GM23338 (cell line): ENCODE results near the gene TNNT3. TPM values are rescaled to one million over a fixed set of nuclear protein-coding genes. Genes with fewer than 3 reads are reported as not detected.

Experiments
- ATAC-seq: fragments of 200-7000 bp; cut with Tn5 transposase; 3 replicates; pipeline ENCODE4 v1.9.1; 2020
- DNase-seq: peaks from one replicate; pipeline ENCODE4 v3.0.0-alpha.2; 2015; ENCODE audit warnings: low spot score
- H2AFZ ChIP-seq: fragments of 200-600 bp; sonication (generic); 2 replicates; pipeline ENCODE4 v1.8.0; 2016; ENCODE audit warnings: antibody characterized with exemption, mild to moderate bottlenecking, moderate library complexity
- H3F3A ChIP-seq: fragments of 200-600 bp; sonication (generic); replicated peaks from 2 replicates; pipeline ENCODE4 v1.8.0; 2017; ENCODE audit warnings: antibody characterized with exemption, mixed run types, low read depth
- H3K27ac ChIP-seq: fragments of 200-600 bp; sonication (generic); 2 replicates; pipeline ENCODE4 v1.6.1; 2016; ENCODE audit warnings: low read depth
- H3K27me3 ChIP-seq: fragments of 200-600 bp; sonication (generic); 2 replicates; pipeline ENCODE4 v1.8.0; 2016; ENCODE audit warnings: mild to moderate bottlenecking, mixed run types, moderate library complexity; ENCODE audit not compliant: insufficient read depth
- H3K36me3 ChIP-seq: fragments of 200-600 bp; sonication (generic); 2 replicates; pipeline ENCODE4 v1.8.0; 2016; ENCODE audit warnings: mild to moderate bottlenecking; ENCODE audit not compliant: insufficient read depth
- H3K4me1 ChIP-seq: fragments of 200-600 bp; sonication (generic); 2 replicates; pipeline ENCODE4 v1.8.0; 2016; ENCODE audit warnings: mild to moderate bottlenecking, moderate library complexity; ENCODE audit not compliant: insufficient read depth
- H3K4me2 ChIP-seq: fragments of 200-600 bp; sonication (generic); 2 replicates; pipeline ENCODE4 v1.7.1; 2017; ENCODE audit warnings: mixed run types
- H3K4me3 ChIP-seq: fragments of 200-600 bp; sonication (generic); 2 replicates; pipeline ENCODE4 v1.6.1; 2016; ENCODE audit warnings: mixed run types
- H3K79me2 ChIP-seq: fragments of 200-600 bp; sonication (generic); replicated peaks from 2 replicates; pipeline ENCODE4 v1.8.0; 2017; ENCODE audit warnings: mild to moderate bottlenecking; ENCODE audit not compliant: insufficient read depth
- H3K9me2 ChIP-seq: fragments of 200-600 bp; sonication (generic); 2 replicates; pipeline ENCODE4 v1.8.0; 2017; ENCODE audit not compliant: insufficient read depth
- H4K20me1 ChIP-seq: fragments of 200-600 bp; sonication (generic); replicated peaks from 2 replicates; pipeline ENCODE4 v1.8.0; 2017; ENCODE audit warnings: mild to moderate bottlenecking; ENCODE audit not compliant: insufficient read depth
- H3K27ac Mint-ChIP-seq: 2 replicates; pipeline ENCODE4 v1.8.0; 2020; ENCODE audit warnings: inconsistent platforms, mild to moderate bottlenecking, moderate library complexity, mixed read lengths
- H3K27me3 Mint-ChIP-seq: 3 replicates; pipeline ENCODE4 v1.8.0; 2022; ENCODE audit warnings: low read depth, mild to moderate bottlenecking, moderate library complexity, mixed read lengths, inconsistent platforms; ENCODE audit not compliant: insufficient read depth, poor library complexity
- H3K36me3 Mint-ChIP-seq: 3 replicates; pipeline ENCODE4 v1.8.0; 2021; ENCODE audit warnings: low read depth, mild to moderate bottlenecking, inconsistent platforms, moderate library complexity, mixed read lengths
- H3K4me1 Mint-ChIP-seq: 3 replicates; pipeline ENCODE4 v1.8.0; 2020; ENCODE audit warnings: mild to moderate bottlenecking, inconsistent platforms, mixed read lengths
- H3K4me3 Mint-ChIP-seq: 3 replicates; pipeline ENCODE4 v1.8.0; 2021; ENCODE audit warnings: moderate library complexity, mild to moderate bottlenecking, inconsistent platforms, mixed read lengths
- H3K9me3 Mint-ChIP-seq: 3 replicates; pipeline ENCODE4 v1.8.0; 2020; ENCODE audit warnings: moderate library complexity, mild to moderate bottlenecking, inconsistent platforms, mixed read lengths
- JUNB ChIP-seq: IDR thresholded peaks from one replicate; pipeline ENCODE4 v1.6.1; 2016; ENCODE audit warnings: antibody characterized with exemption; ENCODE audit not compliant: unreplicated experiment
- ZNF114 ChIP-seq: fragments of 250-450 bp; sonication (Bioruptor Pico); IDR thresholded peaks from 2 replicates; pipeline ENCODE4 v1.5.0; 2020; ENCODE audit warnings: mild to moderate bottlenecking, moderate library complexity
- ZNF331 ChIP-seq: fragments of 250-450 bp; sonication (Bioruptor Pico); IDR thresholded peaks from 2 replicates; pipeline ENCODE4 v1.5.0; 2020; ENCODE audit warnings: low read depth, mild to moderate bottlenecking, moderate library complexity
- ZNF462 ChIP-seq: fragments of 250-450 bp; sonication (Bioruptor Pico); IDR thresholded peaks from 2 replicates; pipeline ENCODE4 v1.5.0; 2020; ENCODE audit warnings: mild to moderate bottlenecking, moderate library complexity
- polyA plus RNA-seq: library from polyadenylated mRNA; unstranded; fragments of >200 nt; fragmentation: Nextera tagmentation; extraction: Ambion mirVana; gene quantifications from 2 replicates; pipeline ENCODE4 v1.2.1, GENCODE V29; 2016
- total RNA-seq: library from RNA; depleted of rRNA; stranded (reverse); fragments of >200 nt; shearing (Covaris generic); gene quantifications from 2 replicates; pipeline ENCODE4 v1.2.3, GENCODE V29; 2014
- TF ChIP-seq, protein P1 (sequence below): IDR thresholded peaks from 2 replicates; pipeline ENCODE4 v1.6.1; 2016; ENCODE audit warnings: antibody characterized with exemption

Gene TNNT3
- total and polyA plus RNA-seq, 2 experiments from 2014 or later = not detected

- Mint-ChIP-seq H3K27ac (no peak overlapping the region), H3K27me3 (peaks cover 4% of the 10 kb centered on the region), H3K4me3 (no peak overlapping the region), H3K9me3 (no peaks in the 10 kb centered on the region), H3K36me3 (no peaks in the 10 kb centered on the region), H3K4me1 (no peaks in the 10 kb centered on the region; the same call in 2 of the 3 replicates)
- Histone ChIP-seq H3K9me2 (no peaks in the 10 kb centered on the region), H3K4me1 (no peaks in the 10 kb centered on the region), H2AFZ (no peak overlapping the region), H3K79me2 (no peaks in the 10 kb centered on the region), H3K36me3 (no peaks in the 10 kb centered on the region), H3K4me2 (no peak overlapping the region), H4K20me1 (no peaks in the 10 kb centered on the region), H3K27me3 (no peaks in the 10 kb centered on the region), H3K27ac (no peak overlapping the region), H3K4me3 (no peak overlapping the region), H3F3A (no peaks in the 10 kb centered on the region)
- ATAC-seq (no peak), DNase-seq (no peak)
- no peak for TF ChIP-seq JUNB
Observed at GRCh38 chr11:1880746-1881441, 38.6 kb upstream of the TNNT3 start.

DNA sequence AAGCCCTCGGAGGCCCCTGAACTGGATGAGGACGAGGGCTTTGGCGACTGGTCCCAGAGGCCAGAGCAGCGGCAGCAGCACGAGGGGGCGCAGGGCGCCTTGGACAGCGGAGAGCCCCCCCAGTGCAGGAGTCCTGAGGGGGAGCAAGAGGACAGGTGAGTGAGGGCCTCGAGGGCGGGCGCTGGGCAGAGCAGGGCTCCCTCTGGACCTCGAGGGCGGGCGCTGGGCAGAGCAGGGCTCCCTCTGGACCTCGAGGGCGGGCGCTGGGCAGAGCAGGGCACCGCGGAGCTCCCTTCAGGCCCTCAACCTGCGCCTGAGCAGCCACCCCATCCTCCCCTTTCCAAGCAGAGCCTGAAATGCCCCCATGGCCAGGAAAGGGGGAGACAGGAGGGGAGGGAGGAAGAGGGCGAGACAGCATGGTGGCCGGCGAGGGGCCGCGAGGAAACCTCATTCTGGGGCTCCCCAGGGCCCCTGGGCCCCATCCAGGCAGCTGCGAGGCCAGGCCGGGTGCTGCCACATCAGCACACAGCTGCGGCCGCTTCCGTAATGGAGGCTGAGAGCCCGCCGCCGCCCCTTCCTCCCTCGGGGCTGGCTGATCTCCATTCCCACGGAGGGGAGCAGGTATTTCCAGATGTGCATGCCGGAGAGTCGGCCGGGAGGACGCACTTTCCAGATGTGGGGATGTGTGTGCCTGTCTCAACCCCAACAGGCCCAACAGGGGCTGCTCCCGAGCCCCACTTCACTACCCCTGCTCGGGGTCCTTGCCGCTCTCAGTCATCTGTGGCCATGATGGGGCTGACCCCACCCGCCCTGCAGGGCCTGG lies 37.9 kb upstream of the TNNT3 start:
- Mint-ChIP-seq H3K27me3 (peaks cover 4% of the 10 kb centered on the region), H3K9me3 (no peaks in the 10 kb centered on the region), H3K4me1 (no peaks in the 10 kb centered on the region), H3K27ac (no peak overlapping the region), H3K4me3 (no peak overlapping the region), H3K36me3 (no peaks in the 10 kb centered on the region)
- Histone ChIP-seq H4K20me1 (no peaks in the 10 kb centered on the region), H3K36me3 (no peaks in the 10 kb centered on the region), H3K79me2 (no peaks in the 10 kb centered on the region), H3K9me2 (no peaks in the 10 kb centered on the region), H3F3A (no peaks in the 10 kb centered on the region), H3K4me3 (no peak overlapping the region), H2AFZ (no peak overlapping the region), H3K27ac (no peak overlapping the region), H3K27me3 (no peaks in the 10 kb centered on the region), H3K4me2 (no peak overlapping the region), H3K4me1 (no peaks in the 10 kb centered on the region)
- peak; percentile 7; the same call in 2 of the 3 replicates for ATAC-seq
- DNase-seq = no peak
- no peak for TF ChIP-seq ZNF462 (CRISPR knock-in tag)
- no peak for TF ChIP-seq ZNF114 (CRISPR knock-in tag)
- no peak for TF ChIP-seq ZNF331
- TF ChIP-seq, protein P1, sequence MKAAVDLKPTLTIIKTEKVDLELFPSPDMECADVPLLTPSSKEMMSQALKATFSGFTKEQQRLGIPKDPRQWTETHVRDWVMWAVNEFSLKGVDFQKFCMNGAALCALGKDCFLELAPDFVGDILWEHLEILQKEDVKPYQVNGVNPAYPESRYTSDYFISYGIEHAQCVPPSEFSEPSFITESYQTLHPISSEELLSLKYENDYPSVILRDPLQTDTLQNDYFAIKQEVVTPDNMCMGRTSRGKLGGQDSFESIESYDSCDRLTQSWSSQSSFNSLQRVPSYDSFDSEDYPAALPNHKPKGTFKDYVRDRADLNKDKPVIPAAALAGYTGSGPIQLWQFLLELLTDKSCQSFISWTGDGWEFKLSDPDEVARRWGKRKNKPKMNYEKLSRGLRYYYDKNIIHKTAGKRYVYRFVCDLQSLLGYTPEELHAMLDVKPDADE = no peak
